Measurements from ENCODE around the gene DNAJC16.
"Not testable (repeated sequence)": the region's sequence is repeated elsewhere in the genome, so short reads cannot be mapped to it uniquely, and the experiment has no call there.

DNAJC16 gene

DNA sequence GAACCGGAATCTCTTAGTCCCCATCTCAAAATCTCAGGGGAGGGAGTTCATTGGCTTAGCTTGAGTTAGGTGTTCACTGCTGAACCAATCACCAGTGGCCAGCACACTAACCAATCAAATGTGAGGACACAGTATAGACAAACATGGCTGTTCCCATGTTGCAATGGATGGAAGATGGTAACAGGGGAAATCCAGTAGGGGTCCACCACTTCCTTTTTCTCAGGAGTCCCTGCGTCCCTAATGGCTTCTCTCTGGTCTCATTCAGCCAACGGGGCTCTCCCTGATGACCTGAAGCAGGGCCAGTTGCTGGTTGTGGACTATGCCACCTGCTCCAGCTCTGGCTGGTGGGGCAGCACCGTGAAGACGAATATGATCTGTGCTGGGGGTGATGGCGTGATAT lies 41.0 kb upstream of the DNAJC16 start:
- TF ChIP-seq, protein P1, sequence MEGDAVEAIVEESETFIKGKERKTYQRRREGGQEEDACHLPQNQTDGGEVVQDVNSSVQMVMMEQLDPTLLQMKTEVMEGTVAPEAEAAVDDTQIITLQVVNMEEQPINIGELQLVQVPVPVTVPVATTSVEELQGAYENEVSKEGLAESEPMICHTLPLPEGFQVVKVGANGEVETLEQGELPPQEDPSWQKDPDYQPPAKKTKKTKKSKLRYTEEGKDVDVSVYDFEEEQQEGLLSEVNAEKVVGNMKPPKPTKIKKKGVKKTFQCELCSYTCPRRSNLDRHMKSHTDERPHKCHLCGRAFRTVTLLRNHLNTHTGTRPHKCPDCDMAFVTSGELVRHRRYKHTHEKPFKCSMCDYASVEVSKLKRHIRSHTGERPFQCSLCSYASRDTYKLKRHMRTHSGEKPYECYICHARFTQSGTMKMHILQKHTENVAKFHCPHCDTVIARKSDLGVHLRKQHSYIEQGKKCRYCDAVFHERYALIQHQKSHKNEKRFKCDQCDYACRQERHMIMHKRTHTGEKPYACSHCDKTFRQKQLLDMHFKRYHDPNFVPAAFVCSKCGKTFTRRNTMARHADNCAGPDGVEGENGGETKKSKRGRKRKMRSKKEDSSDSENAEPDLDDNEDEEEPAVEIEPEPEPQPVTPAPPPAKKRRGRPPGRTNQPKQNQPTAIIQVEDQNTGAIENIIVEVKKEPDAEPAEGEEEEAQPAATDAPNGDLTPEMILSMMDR (IDR thresholded peaks at IDR 0.05; ENCODE audit: control insufficient read depth, insufficient read depth, low read depth, low read length, missing control alignments), result no peak
- no peak overlapping the region for H3K4me3 ChIP-seq (ENCODE audit: control insufficient read depth, low read depth, low read length)
- no peak for DNase-seq (ENCODE audit: low read depth)

DNA sequence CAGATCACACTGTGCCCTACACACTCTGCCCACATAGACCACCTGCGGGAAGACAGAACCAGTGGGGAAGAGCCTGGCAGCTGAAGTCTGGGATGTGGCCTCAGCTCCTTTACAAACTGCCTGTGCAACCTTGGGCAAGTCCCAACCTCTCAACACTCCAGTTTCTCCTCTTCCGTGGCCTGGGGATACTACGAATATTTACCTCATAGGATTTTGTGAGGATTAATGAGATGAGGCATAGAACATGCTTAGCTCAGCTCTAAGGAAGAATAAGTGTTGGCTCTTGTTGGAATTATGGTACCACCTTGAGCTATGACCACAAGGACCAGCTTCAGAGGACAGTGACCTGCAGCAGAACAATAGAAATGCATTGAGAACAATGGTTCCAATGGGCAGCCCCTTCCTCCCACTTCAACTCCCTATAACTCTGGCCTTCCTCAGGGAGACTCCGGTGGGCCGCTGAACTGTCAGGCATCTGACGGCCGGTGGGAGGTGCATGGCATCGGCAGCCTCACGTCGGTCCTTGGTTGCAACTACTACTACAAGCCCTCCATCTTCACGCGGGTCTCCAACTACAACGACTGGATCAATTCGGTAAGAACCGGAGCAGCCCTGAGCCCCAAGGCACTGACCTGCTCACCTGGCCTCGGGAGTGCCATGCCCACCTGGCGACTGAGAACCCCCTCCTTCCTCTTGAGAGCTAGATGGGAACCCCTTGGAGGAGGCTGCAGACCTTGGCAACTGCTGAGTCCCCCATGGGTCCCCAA lies 39.6 kb upstream of the DNAJC16 start:
- not testable (repeated sequence) for H3K4me3 ChIP-seq (ENCODE audit: control insufficient read depth, low read depth, low read length); DNase-seq (ENCODE audit: low read depth)

GRCh38 chr1:15488371-15488770 lies 38.3 kb upstream of the DNAJC16 start:
- DNase-seq (ENCODE audit: low read depth), result no peak
- no peak overlapping the region for H3K4me3 ChIP-seq (ENCODE audit: control insufficient read depth, low read depth, low read length)
- TF ChIP-seq, protein P1 (IDR thresholded peaks at IDR 0.05; ENCODE audit: control insufficient read depth, insufficient read depth, low read depth, low read length, missing control alignments), result no peak

GRCh38 chr1:15489052-15489736 lies 37.5 kb upstream of the DNAJC16 start:
- no peak overlapping the region for H3K4me3 ChIP-seq (ENCODE audit: control insufficient read depth, low read depth, low read length)
- TF ChIP-seq, protein P1 (IDR thresholded peaks at IDR 0.05; ENCODE audit: control insufficient read depth, insufficient read depth, low read depth, low read length, missing control alignments), result no peak
- no peak for DNase-seq (ENCODE audit: low read depth)

DNA sequence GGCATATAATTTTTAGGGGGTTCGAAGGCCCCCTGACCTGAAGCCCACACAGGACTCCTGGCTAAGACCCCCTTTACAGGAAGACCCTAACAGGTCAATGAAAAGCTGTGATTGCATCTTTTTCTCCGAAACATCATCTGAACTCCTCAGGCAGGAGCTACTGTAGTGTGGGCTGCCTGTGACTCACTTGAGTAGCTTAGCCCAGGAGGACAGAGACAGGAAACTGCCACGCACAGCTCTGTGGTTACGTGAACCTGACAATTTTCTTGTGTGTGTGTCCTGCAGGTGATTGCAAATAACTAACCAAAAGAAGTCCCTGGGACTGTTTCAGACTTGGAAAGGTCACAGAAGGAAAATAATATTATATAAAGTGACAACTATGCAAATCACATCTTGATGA lies 35.6 kb upstream of the DNAJC16 start:
- H3K4me3 ChIP-seq (ENCODE audit: control insufficient read depth, low read depth, low read length); DNase-seq (ENCODE audit: low read depth): not testable (repeated sequence)

DNA sequence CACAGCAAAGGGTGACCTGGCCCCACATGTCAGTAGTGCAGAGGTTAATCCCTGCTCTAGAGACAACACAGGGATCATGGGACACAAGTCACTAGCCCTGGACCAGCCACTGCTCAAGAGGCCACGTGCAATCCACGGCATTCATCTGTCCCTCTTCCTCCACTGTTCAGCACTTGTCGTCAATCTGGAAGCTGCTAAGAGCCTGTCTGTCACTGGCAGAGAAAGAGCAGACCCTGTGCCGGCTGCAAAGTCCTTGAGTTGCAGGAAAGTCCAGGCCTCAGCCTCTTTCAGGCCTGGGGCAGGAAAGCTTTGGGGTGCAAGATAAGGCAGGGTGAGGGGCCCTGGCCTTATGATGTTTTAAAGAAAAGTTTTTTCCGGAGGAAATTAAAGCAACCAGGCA lies 34.1 kb upstream of the DNAJC16 start:
- TF ChIP-seq, protein P1 (IDR thresholded peaks at IDR 0.05; ENCODE audit: control insufficient read depth, insufficient read depth, low read depth, low read length, missing control alignments), result no peak
- DNase-seq (ENCODE audit: low read depth), result no peak
- H3K4me3 ChIP-seq (ENCODE audit: control insufficient read depth, low read depth, low read length), result no peak overlapping the region

DNA sequence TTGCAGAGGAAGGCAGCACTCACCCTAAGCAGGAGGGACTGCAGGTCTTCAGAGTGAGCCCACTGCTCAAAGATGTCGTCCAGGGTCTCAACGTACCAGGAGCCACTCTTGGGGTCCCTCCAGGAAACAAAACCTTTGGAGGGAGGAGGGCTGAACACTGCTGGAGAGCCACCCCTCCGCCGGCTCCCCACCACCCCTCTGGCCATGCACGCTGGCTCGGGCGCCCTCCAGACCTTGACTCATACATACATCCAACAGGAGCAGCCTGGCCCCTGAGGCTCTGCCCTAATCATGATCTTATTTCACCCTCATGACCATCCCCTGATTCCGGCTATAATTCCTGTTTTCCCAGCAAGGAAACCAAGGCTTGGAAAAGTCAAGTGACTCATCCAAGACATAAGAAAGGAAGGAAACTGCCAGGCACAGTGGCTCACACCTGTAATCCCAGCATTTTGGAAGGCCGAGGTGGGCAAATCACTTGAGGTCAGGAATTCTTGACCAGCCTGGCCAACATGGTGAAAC lies 32.7 kb upstream of the DNAJC16 start:
- TF ChIP-seq, protein P1 (IDR thresholded peaks at IDR 0.05; ENCODE audit: control insufficient read depth, insufficient read depth, low read depth, low read length, missing control alignments), result no peak

More for the DNA sequence above, 32.7 kb upstream of the DNAJC16 start:
- H3K4me3 ChIP-seq (ENCODE audit: control insufficient read depth, low read depth, low read length), result no peak overlapping the region
- DNase-seq (ENCODE audit: low read depth), result no peak

Data from AG09309 (cell line).